Kidney (tissue), 14 donors: Measurements from ENCODE around the gene PLA2G2C. TPM values are rescaled to one million over a fixed set of nuclear protein-coding genes. Genes with fewer than 3 reads are reported as not detected.

Experiments
- DNase-seq, 5 donors: peaks; one replicate each; pipeline ENCODE4 v3.0.0-alpha.2; 2013 to 2020
- FAIRE-seq: peaks from 2 replicates; lab custom pipeline; 2012; peaks lifted over from hg19 to GRCh38; lab: Jason Lieb, UNC
- H3K27ac ChIP-seq, 2 donors: one replicate each; pipeline ENCODE4 v1.7.0; 2013; ENCODE audit warnings: low read depth in 2 of 2, low read length in 2 of 2, inconsistent platforms in 1 of 2
- H3K27me3 ChIP-seq: one replicate; pipeline ENCODE4 v1.7.1; 2013; ENCODE audit warnings: low read length, inconsistent platforms; ENCODE audit not compliant: control insufficient read depth, insufficient read depth
- H3K36me3 ChIP-seq, 3 donors: one replicate each; pipeline versions ENCODE4 v1.7.0 to v1.7.1; 2013; ENCODE audit warnings: low read length in 3 of 3, control low read depth in 1 of 3, inconsistent platforms in 1 of 3; ENCODE audit not compliant: insufficient read depth in 3 of 3, control insufficient read depth in 2 of 3
- H3K4me1 ChIP-seq, 3 donors: one replicate each; pipeline versions ENCODE4 v1.7.0 to v1.7.1; 2013; ENCODE audit warnings: low read length in 3 of 3, inconsistent platforms in 1 of 3, low read depth in 1 of 3; ENCODE audit not compliant: control insufficient read depth in 2 of 3, insufficient read depth in 2 of 3
- H3K4me3 ChIP-seq, 3 donors: one replicate each; pipeline versions ENCODE4 v1.7.0 to v1.8.1; 2013; ENCODE audit warnings: low read length in 3 of 3, control low read depth in 1 of 3, inconsistent platforms in 1 of 3
- H3K9ac ChIP-seq, 3 donors: one replicate each; pipeline versions ENCODE4 v1.7.0 to v1.7.1; 2013; ENCODE audit warnings: low read length in 3 of 3, control low read depth in 1 of 3, inconsistent platforms in 1 of 3
- H3K9me3 ChIP-seq, 3 donors: one replicate each; pipeline versions ENCODE4 v1.7.0 to v1.7.1; 2013; ENCODE audit warnings: low read length in 3 of 3, control low read depth in 1 of 3, inconsistent platforms in 1 of 3; ENCODE audit not compliant: control insufficient read depth in 2 of 3, insufficient read depth in 1 of 3
- intact Hi-C: fragments of 100-400 bp; cut with DNase I; formaldehyde crosslinking; loops from one replicate; pipeline ENCODE4 v1.11.1; 2022
- polyA plus RNA-seq: library from polyadenylated mRNA; stranded (reverse); fragments of 350-450 nt; fragmentation: Illumina TruSeq; extraction: RNeasy Lipid Tissue Mini Kit (QIAGEN cat#74804); gene quantifications from one replicate; pipeline ENCODE4 v1.2.3, GENCODE V29; 2014; ENCODE audit warnings: low read depth, low replicate concordance; ENCODE audit not compliant: insufficient read depth
- total RNA-seq: library from RNA; stranded (reverse); fragmentation: NEBNext Ultra II Directional; extraction: Animal tissue kit (Norgen Biotek cat#: 25700); gene quantifications from one replicate; pipeline ENCODE4 v1.2.1, GENCODE V29; 2021
- TF ChIP-seq, protein P1 (sequence below): IDR thresholded peaks from 3 replicates; pipeline ENCODE4 v1.5.1; 2012; ENCODE audit warnings: mild to moderate bottlenecking, moderate library complexity, borderline replicate concordance; ENCODE audit not compliant: insufficient read depth; ENCODE audit errors: extremely low read depth
- donor health status: control.
- donor health status: control.
- donor health status: control.
- donor health status: control.
- donor health status: control.
- donor health status: DM: yes; HTN: yes; CAD: no.
- donor health status: Normal renal cell carcinoma (clear cell type).

Gene PLA2G2C
- total and polyA plus RNA-seq, 2 donors from 2014 or later, result 0.31 TPM; not detected in 1

DNA sequence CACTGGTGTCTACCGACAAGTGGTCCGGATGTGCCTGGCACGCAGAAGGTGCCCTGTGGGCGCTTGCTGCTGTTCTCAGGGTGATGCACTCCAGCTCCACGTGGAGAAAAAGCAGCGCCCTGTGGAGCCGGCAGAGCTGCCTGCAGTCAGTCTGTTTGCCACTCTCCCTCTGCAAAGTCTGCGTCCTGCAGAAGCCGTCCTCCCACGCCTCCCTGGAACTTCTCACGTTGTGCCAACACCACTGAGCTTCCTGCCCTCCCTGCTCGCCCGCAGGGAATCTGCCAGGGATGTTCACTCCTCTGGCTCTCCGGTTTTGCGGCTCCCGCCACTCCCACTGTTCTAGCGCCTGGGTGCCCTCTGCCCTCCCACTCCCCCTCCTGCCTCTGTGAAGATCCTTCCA lies 20.3 kb downstream of the PLA2G2C start:
- Histone ChIP-seq H3K4me3 (no peak overlapping the region), H3K9me3 (no peaks in the 10 kb centered on the region), H3K36me3 (no peaks in the 10 kb centered on the region), H3K27me3 (no peaks in the 10 kb centered on the region), H3K27ac (no peak overlapping the region), H3K4me1 (peaks cover 0 to 5% (median 0%) of the 10 kb centered on the region in 3 donors), H3K9ac (no peak overlapping the region)
- FAIRE-seq (no peak), DNase-seq (peak; percentile 60 to 70 (median 69))
- intact Hi-C loops, result no loop called here
- TF ChIP-seq, protein P1, sequence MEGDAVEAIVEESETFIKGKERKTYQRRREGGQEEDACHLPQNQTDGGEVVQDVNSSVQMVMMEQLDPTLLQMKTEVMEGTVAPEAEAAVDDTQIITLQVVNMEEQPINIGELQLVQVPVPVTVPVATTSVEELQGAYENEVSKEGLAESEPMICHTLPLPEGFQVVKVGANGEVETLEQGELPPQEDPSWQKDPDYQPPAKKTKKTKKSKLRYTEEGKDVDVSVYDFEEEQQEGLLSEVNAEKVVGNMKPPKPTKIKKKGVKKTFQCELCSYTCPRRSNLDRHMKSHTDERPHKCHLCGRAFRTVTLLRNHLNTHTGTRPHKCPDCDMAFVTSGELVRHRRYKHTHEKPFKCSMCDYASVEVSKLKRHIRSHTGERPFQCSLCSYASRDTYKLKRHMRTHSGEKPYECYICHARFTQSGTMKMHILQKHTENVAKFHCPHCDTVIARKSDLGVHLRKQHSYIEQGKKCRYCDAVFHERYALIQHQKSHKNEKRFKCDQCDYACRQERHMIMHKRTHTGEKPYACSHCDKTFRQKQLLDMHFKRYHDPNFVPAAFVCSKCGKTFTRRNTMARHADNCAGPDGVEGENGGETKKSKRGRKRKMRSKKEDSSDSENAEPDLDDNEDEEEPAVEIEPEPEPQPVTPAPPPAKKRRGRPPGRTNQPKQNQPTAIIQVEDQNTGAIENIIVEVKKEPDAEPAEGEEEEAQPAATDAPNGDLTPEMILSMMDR, result no peak

DNA sequence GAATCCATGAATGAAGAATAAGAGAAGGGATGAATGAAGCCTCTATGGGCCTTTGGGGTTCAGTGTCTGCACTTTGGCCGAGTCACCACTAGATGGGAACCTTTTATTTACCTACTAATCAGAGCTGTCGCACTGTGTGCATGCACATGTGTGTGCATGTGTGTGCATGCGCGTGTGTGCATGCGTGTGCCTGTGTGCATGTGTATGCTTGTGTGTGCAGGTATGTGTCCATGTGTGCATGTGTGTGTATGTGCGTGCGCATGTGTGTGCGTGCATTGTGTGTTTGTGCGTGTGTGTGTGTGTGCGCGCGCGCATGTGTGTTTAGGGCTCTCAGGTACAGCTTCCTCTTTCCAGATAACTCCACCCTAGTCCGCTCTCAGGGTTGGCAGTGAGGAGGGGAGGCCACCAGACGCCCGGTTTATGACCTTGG lies 20.8 kb downstream of the PLA2G2C start:
- peaks cover 0 to 5% (median 0%) of the 10 kb centered on the region in 3 donors for H3K4me1 ChIP-seq
- intact Hi-C loops, result no loop called here
- DNase-seq, result peak in 1 of 5 donors; percentile 29
- H3K9ac ChIP-seq, result no peak overlapping the region
- no peaks in the 10 kb centered on the region for H3K27me3 ChIP-seq
- H3K27ac ChIP-seq, result no peak overlapping the region
- no peaks in the 10 kb centered on the region for H3K36me3 ChIP-seq
- TF ChIP-seq, protein P1, result no peak
- no peak for FAIRE-seq
- peaks cover 0 to 3% (median 0%) of the 10 kb centered on the region in 3 donors for H3K9me3 ChIP-seq
- H3K4me3 ChIP-seq, result no peak overlapping the region

DNA sequence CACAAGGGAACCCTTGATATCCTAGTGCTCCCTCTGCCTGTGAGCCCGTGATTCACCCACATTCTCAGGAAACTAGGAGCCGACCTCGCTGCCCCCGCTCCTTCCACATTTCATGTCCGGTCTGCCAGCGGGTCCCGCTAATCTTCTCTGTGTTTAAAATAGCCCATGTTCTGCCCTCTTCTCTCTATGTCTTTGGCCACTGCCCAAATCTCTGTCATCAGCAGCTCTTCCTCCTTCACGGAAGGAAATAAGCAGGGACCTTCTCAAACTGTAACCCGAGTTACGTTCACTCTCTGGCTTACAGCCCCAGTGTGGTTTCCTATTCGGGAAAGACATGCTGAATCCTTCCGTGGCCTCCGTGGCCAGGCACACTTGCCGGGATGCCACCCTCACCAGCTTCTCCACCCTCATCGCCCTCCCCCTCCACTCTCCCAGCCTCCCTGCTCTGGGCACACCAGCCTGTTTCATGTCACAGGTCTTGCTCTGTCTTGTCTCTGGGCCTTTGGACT lies 21.6 kb downstream of the PLA2G2C start:
- no peak overlapping the region for H3K27ac ChIP-seq
- peaks cover 0 to 5% (median 0%) of the 10 kb centered on the region in 3 donors for H3K4me1 ChIP-seq
- peaks cover 0 to 11% (median 2%) of the 10 kb centered on the region in 3 donors for H3K9me3 ChIP-seq
- intact Hi-C loops, result no loop called here
- no peaks in the 10 kb centered on the region for H3K27me3 ChIP-seq
- H3K36me3 ChIP-seq, result no peaks in the 10 kb centered on the region
- H3K9ac ChIP-seq, result no peak overlapping the region
- no peak for FAIRE-seq
- no peak overlapping the region for H3K4me3 ChIP-seq
- peak in 2 of 5 donors; percentile 46 to 65 for DNase-seq
- TF ChIP-seq, protein P1, result no peak

DNA sequence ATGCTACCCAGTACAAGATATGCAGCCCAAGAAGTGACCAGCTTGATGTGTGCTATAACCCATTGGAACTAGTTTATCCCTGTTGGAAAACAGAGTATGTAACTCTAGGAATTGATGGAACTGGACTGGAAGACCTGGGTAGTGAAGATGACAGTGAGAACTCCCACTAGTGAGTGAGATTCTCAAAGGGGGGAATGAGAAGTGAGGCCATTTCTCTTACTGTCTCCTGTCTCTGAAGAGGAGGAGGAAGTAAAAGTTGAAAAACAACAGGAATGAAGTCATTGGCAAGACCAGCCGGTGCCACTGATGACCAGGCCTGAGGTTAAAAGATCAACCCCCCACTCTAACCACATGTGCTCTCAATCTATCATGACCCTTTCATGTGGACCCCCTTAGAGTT lies 26.3 kb downstream of the PLA2G2C start:
- no peak for FAIRE-seq
- H3K4me1 ChIP-seq, result peaks cover 0 to 2% (median 0%) of the 10 kb centered on the region in 3 donors
- no peaks in the 10 kb centered on the region for H3K27me3 ChIP-seq
- DNase-seq, result peak in 1 of 5 donors; percentile 8
- peaks cover 0 to 21% (median 2%) of the 10 kb centered on the region in 3 donors for H3K9me3 ChIP-seq
- intact Hi-C loops, result no loop called here
- no peaks in the 10 kb centered on the region for H3K36me3 ChIP-seq
- H3K9ac ChIP-seq, result no peak overlapping the region
- TF ChIP-seq, protein P1, result no peak
- H3K4me3 ChIP-seq, result no peak overlapping the region
- no peak overlapping the region for H3K27ac ChIP-seq
